Epithelial cell of esophagus (primary cell): ENCODE results near the gene F2R.

Source experiments
- DNase-seq: peaks from one replicate; pipeline ENCODE4 v3.0.0; 2010; ENCODE audit warnings: low read depth
- H3K4me3 ChIP-seq: 2 replicates; pipeline ENCODE4 v1.5.1; 2011; ENCODE audit warnings: mild to moderate bottlenecking, low read length, control low read depth
- TF ChIP-seq, protein P1 (sequence below): IDR thresholded peaks from 2 replicates; pipeline ENCODE4 v1.5.1; 2011; ENCODE audit warnings: low read depth, mild to moderate bottlenecking, low read length, control low read depth, inconsistent platforms; ENCODE audit not compliant: insufficient read depth; ENCODE audit errors: missing control alignments

Gene F2R

DNA sequence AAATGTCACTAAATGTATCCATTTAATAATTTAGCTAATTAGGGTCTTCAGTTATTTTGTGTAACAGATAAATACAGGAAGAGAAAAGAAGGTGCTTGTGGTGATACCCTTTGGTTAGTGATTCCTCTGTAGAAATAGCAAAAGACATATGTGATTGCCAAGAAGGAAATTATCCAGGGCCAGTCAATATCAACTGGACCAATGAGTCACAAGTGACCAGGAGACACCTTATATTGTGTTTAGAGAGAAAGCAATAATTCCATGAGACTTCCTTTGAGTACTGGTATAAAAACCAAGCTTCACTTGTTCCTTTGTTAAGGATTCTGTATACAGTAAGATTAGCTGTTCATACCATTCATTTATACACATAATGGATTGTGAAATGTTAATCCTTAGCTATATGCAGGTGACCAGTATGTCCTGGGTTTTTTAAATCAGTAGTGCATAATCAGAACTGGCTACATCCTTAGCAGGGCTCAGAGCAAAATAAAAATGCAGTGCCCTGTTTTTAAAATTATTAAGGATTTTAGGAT is 11.7 kb upstream of the F2R start:
- TF ChIP-seq, protein P1, sequence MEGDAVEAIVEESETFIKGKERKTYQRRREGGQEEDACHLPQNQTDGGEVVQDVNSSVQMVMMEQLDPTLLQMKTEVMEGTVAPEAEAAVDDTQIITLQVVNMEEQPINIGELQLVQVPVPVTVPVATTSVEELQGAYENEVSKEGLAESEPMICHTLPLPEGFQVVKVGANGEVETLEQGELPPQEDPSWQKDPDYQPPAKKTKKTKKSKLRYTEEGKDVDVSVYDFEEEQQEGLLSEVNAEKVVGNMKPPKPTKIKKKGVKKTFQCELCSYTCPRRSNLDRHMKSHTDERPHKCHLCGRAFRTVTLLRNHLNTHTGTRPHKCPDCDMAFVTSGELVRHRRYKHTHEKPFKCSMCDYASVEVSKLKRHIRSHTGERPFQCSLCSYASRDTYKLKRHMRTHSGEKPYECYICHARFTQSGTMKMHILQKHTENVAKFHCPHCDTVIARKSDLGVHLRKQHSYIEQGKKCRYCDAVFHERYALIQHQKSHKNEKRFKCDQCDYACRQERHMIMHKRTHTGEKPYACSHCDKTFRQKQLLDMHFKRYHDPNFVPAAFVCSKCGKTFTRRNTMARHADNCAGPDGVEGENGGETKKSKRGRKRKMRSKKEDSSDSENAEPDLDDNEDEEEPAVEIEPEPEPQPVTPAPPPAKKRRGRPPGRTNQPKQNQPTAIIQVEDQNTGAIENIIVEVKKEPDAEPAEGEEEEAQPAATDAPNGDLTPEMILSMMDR, result no peak
- no peak for DNase-seq
- H3K4me3 ChIP-seq, result no peak overlapping the region

DNA sequence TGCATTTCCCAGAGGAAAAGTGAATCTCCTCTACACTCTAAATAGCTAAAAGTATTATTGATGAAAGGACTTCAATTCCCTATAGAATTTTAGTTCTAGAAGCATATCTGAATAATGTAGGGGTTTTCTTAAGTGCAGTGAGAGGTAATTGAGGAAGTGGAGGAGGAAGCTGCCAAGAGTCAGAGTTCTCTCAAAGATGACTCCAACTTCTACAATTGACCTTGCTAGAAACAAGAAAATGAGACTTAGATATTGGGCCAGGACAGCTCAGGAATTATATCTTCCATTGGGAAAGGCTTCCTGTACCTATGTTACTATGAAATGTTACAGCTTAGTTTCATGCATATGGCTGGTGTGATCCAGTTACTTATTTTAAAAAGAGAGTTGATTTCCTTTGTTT is 10.4 kb upstream of the F2R start:
- DNase-seq, result no peak
- H3K4me3 ChIP-seq, result no peak overlapping the region
- TF ChIP-seq, protein P1, result no peak

DNA sequence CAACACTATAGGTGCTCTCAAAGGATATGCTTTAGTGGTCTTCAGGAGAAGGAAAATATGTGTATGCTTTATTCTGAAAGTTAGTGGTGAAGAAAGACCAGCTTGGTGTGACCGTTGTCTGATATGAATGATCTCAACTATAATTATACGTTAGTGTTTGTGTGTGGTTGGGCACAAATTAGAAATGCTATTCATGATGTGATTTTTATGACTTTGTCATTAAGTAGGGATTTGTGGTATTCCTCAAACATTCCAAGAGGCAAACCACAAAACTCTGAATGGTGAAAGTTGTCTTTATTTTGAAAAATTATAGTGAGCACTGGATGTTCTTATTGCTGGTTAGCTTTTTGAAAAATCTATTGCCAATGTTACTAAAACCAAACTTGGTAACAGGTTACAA is 6.2 kb upstream of the F2R start:
- TF ChIP-seq, protein P1, result no peak
- H3K4me3 ChIP-seq, result no peak overlapping the region
- no peak for DNase-seq

DNA sequence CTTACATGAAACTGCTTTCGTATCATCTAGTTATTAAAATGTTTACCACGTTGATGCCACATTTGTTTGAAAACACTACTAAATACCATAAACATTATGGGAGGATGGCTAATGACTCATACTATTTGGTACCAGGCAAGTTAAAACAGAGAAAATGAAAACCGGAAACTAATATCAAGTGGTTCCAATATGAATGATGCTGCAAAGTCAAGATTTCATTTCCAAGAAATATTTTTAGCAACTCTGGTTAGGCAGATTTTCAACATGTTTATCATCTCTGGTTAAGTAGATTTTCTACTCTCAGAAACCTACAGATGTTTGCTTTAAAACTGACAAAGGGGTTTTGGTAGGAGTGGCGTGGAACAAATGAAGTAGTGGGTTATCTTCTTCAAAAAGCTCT is 4.9 kb upstream of the F2R start:
- H3K4me3 ChIP-seq, result no peak overlapping the region

DNA sequence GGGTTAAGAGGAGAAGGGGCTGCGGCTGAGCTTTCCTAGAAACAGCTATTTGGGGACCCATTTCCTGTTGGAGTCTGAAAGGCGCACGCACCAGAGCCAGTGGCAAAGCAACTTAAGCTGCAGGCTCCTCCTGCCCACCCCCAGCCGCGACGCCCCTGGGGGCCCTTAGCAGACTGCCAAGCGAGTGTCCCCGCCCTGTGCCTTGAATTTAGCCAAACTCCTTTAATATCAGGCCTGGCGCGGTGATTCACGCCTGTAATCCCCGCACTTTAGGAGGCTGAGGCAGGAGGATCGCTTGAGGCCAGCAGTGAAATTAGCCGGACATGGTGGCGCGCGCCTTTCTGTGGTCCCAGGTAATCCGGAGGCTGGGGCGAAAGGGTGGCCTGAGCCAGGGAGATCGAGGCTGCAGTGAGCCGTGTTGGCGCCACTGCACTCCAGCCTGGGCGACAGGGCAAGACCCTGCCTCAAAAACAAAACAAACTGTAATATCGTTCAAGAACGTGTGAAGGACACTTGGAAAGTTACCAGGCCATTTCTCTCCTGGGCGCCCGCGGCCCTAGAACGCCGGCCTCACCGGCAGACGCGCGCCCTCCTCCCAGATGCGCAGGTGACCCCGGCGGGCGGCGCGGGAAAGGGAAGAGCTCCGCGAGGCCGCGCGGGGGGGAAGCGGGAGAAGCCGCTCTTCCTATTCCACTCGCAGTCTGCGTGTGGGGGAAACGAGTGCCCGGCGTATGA is 1.0 kb upstream of the F2R start:
- peak overlapping the region; percentile 89 for H3K4me3 ChIP-seq
- DNase-seq, result no peak
- TF ChIP-seq, protein P1, result no peak

More for the DNA sequence above, 4.9 kb upstream of the F2R start:
- TF ChIP-seq, protein P1, result no peak
- peak; percentile 91 for DNase-seq

DNA sequence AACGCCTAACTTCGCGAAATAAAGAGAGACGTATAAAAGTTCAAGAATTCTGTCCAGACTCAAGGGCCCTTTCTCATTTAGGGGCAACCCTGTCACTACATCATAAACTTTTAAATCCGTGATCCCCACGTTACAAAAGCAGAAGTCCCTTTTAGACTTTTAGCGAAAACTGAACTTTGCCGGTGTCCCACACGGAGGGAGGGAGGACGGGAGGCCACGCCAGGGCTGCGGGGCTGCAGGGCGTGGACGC is 515 bp upstream of the F2R start:
- peak overlapping the region; percentile 89 for H3K4me3 ChIP-seq
- DNase-seq, result no peak
- TF ChIP-seq, protein P1, result no peak

DNA sequence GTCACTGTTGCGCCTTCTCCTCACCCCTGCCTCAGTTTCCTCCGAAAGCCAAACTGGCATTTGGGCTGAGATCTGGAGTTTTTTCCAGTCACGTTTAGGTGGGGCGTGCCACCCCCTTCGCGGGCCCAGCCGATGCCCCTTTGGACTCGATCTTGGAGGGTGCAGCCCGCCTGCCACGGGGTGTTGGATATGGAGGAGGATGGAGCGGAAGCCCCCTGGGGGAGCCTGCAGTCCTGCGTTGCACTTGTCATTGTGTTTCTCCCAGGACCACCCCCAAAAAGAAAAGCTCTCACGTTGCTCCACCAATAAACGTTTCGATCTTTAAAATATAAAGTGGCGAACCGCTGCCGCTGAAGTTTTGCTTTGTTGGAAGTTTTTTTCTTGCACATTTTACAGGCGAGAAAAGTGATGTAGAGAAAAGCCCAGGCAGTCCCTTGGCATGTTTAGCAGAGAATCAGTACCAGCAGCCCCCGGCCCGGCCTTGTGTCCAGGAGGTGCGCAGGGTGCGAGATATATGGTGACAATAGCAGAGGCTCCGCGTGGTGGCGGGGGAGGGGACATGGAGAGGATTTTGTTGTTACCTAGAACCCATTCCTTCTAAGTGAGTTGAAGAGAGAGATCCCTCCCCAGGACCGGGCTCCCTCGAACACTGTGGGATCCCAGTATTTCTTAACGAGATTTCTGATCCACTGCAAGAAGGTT is 681 bp downstream of the F2R start:
- TF ChIP-seq, protein P1, result no peak
- no peak for DNase-seq
- peak overlapping the region; percentile 89 for H3K4me3 ChIP-seq
